HL-60/S4 treated with retinoic acid at 250 ng/mL for 4 days and 3 days (cell line): Measurements from ENCODE around the gene ZPBP.

ENCODE experiments used
- in situ Hi-C: fragments of 300-500 bp; cut with MboI; formaldehyde crosslinking; loops from 2 replicates; pipeline ENCODE4 v1.7.0; 2022; ENCODE audit warnings: low sequenced_read_pairs

The ZPBP gene, protein sequence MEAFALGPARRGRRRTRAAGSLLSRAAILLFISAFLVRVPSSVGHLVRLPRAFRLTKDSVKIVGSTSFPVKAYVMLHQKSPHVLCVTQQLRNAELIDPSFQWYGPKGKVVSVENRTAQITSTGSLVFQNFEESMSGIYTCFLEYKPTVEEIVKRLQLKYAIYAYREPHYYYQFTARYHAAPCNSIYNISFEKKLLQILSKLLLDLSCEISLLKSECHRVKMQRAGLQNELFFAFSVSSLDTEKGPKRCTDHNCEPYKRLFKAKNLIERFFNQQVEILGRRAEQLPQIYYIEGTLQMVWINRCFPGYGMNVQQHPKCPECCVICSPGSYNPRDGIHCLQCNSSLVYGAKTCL

GRCh38 chr7:50092579-50093491, at the start of gene ZPBP:
ZPBP (minus strand) TSS chr7:50093246; CDS start chr7:50093194, 52 bp downstream.
- in situ Hi-C loops, result no loop called here

DNA sequence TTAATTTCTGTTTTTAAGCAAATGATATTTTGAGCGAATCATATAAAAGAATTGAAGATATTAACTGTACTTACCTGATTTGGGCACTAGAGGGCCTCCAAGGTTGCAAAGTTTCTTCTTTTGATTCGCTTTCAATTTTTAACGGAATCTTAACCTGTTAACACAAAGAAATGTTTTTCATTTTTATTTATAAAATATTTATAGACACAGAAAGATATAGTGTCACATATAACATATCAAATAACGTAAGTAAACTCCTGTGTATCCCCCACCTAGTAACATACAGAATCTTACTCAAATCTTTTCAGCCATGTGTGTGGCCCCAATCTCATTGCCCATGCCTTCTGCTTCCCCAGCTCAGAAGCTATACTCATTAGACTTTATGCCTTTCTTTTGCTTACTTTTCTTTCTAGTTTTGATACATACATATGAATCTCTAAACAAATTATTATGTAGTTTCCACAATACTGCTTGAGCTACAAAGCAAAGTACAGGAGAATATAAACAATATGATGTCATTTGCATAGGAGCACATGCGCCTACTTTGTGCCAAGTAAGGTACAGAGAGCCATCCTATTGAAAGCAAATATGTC, 49.5 kb upstream of the ZPBP start:
- in situ Hi-C loops, result no loop called here

DNA sequence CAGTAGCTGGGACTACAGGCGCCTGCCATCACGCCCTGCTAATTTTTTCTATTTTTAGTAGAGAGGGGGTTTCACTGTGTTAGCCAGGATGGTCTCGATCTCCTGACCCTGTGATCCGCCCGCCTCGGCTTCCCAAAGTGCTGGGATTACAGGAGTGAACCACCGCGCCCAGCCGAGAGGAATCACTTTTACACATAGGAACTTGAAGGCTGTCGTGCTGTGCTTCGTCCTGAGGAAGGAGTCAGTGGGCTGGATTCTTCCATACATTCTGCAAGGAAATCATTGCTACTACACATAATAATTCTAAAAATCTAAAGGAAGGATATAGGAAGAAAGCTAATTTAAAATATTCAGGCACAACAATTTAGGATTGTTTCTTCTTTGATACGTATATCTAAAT, 48.8 kb upstream of the ZPBP start:
- in situ Hi-C loops, result no loop called here

- in situ Hi-C loops, result no loop called here
These were observed 48.1 kb upstream of the ZPBP start for GRCh38 chr7:50141131-50141530.

DNA sequence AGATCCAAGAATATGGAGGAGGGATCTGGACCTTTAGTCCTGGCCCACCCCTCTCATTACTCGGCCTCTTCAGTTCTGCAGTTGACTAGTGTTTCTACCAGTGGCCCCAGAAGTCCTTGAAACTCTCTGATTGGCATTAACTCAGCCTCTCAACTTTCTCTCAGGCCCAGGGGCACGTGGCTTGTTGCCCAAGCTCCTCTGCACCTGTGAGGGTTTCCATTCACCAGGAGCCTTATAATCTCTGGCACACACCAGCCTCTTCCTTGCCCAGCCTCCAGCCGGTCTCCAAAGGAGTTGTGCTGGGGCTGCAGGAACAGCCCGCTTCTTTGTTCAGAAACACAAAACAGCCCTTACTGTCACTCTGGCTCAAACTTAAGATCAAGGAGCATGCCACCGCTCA, 47.6 kb upstream of the ZPBP start:
- in situ Hi-C loops, result no loop called here

GRCh38 chr7:50138101-50138500, 45.1 kb upstream of the ZPBP start:
- in situ Hi-C loops, result no loop called here

- in situ Hi-C loops, result no loop called here
These were observed 32.7 kb upstream of the ZPBP start for GRCh38 chr7:50125766-50126165.

GRCh38 chr7:50121286-50121685, 28.2 kb upstream of the ZPBP start:
- in situ Hi-C loops, result no loop called here

GRCh38 chr7:50119815-50120637, 27.0 kb upstream of the ZPBP start:
- in situ Hi-C loops, result no loop called here

DNA sequence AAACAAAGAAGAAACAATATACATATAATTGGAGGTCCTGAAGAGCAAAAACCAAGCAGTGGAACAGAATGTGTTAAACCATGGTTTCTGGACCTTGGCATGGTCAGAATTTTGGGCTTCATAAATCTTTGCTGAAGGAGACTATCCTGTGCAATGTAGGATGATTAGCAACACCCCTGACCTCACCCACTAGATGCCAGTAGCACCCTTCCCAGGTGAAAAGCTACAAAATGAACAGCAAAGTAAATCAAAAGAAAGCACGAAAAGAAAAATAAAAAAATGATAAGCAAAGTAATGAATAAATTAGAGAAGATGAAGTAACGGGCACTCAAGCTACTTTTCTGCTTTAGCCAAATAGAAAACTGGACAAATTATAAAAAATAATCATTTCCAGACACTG, 19.2 kb upstream of the ZPBP start:
- in situ Hi-C loops, result no loop called here

- in situ Hi-C loops, result no loop called here
These were observed 8.8 kb upstream of the ZPBP start for GRCh38 chr7:50101873-50102272.

GRCh38 chr7:50095634-50096033, 2.6 kb upstream of the ZPBP start:
- in situ Hi-C loops, result no loop called here

DNA sequence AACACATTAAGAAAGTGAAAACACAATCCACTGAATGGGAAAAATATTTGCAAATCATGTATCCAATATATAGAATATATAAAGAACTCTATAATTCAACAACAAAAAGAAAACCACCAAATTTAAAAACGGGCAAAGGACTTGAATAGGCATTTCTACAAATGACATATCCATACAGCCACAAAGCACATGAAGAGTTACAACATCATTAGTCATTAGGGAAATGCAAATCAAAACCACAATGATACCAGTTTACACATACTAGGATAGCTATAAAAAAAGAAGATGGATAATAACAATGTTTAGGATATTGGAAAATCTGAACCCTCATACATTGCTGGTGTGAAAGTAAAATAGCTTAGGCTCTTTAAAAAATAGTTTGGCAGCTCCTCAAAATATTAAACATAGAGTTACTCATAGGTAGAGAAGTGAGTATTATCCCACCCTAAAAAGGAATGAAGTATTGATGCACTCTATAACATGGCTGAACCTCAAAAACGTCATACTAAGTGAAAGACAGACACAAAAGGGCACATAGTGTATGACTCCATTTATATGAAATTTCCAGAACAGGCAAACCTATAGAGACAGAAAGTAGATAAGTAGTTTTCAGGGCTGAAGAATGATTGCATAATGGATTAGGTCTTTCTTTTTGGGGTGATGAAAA, 4.5 kb downstream of the ZPBP start:
- in situ Hi-C loops, result no loop called here

DNA sequence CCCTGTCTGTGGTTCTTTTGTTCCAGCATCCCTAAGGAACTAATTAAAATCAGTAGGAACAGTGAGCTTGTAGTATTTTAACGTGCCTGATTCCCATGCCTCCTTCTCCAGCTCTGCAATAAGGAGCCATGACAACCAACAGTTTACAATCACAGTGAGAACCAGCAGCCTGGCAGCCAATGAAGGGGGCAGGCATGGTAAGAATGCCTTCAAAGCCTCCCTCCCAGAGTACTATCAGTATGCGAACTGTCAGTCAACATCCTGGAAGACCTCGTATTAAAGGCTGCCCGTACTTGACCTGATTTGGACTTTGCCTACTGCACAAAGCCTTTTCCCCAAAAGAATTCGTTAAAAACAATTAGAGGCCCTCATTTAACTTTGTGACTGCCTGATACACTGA, 7.7 kb downstream of the ZPBP start:
- in situ Hi-C loops, result no loop called here

- in situ Hi-C loops, result no loop called here
These were observed 20.0 kb downstream of the ZPBP start for GRCh38 chr7:50073093-50073492.

DNA sequence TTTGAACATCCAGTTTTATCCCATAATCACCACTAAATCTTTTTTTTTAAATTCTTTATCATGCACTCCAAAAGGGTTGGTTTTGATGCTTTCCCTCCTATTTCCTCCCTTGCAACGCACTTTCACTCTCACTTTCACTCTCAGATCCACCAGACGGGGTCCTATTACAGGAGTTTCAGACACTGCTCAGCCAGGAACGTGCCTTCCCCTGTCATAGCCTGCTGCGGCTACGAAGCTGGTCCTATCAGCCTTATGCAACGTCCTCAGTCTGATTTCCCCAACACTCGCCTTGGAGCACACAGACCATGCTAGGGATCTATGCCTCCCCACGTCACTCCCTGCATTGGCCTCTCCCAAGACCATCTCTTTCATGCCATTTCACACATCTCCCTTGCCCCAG, 23.4 kb downstream of the ZPBP start:
- in situ Hi-C loops, result no loop called here

DNA sequence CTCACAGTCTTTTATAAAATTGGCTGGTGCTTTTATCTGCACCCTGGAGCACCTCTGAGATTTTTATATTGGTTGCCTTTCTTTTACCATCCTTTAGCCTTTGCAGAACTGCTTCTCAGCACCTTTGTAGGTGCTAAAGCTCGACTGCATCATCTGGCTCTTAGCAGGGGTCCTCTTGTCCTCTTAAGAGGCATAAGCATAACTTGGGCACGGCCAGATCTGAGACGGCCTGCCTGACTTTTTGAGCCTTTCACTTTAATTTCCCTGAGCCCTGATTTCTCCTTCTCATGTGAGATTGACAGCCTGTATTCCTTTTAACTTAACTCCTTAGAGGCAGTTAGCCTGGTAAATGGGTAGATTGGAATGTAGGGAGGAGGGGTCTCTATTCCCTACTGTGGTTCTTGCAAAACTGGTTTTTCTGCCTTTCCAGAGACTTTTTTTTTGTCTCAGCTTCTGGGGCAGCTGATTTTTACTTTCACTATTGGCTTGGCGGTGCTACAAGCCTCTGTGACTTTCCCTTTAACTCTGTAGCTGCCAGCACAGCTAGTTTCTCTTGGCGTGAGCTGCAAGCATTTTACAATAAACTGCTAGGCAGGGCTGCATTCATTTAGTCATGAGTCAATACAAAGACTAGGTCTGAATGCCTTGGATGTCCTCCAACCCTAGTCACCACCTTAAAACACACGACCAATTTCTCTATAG, 24.0 kb downstream of the ZPBP start:
- in situ Hi-C loops, result no loop called here

DNA sequence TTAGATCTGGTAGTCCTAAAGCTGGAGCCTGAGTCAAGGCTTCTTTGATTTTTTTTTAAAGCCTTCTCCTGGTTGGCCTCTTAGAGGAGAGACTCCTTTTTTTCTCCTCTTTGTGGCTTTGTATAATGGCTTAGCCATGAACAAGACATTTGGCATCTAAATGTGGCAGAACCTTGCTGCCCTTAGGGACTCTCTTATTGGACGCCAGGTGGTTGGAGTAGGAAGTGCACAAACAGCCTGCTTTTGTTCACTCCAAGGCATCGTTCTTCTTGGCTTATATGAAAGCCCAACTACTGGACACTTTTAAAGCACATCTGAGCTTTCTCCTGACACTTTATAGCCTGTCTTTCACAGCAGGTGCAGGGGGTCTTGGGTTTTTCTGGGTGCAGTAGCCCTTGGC, 25.0 kb downstream of the ZPBP start:
- in situ Hi-C loops, result no loop called here

DNA sequence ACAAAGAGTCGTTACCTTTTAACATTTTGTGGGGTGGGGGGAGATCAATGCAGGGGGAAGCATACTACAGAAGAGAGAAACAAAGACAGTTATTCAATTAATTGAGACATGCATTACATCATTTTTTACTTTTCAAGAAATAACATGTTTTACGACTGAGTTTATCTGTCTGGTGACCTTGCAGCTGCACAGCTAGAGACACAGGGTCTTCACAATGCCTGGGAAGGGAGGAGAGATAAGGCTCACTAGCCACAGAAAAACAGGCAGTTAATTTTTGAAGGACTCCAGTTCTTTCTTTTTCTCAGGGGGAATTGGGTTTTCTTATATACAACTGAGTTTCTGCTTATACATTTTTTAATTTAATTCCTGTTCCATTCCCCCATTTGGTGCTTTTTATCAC, 30.1 kb downstream of the ZPBP start:
- in situ Hi-C loops, result no loop called here

GRCh38 chr7:50056131-50056530, 36.9 kb downstream of the ZPBP start:
- in situ Hi-C loops, result no loop called here
